Effector memory CD8-positive, alpha-beta T cell (primary cell): ENCODE data around the gene FSIP1.
"Not testable (repeated sequence)": the region's sequence is repeated elsewhere in the genome, so short reads cannot be mapped to it uniquely, and the experiment has no call there.

Source experiments
- ATAC-seq: fragments of 150-1000 bp; cut with Tn5 transposase; replicated peaks from 2 replicates; pipeline ENCODE4 v1.10.0; 2021; ENCODE audit warnings: mild to moderate bottlenecking, moderate library complexity
- DNase-seq, 3 experiments: peaks; one replicate each; pipeline ENCODE4 v3.0.0; 2021
- H3K27ac Mint-ChIP-seq, 2 donors: one replicate each; pipeline ENCODE4 v1.8.0; 2022; ENCODE audit warnings: mild to moderate bottlenecking in 2 of 2, mixed read lengths in 2 of 2, moderate library complexity in 2 of 2
- H3K27me3 Mint-ChIP-seq, 2 donors: one replicate each; pipeline ENCODE4 v1.8.0; 2022; ENCODE audit warnings: mixed read lengths in 2 of 2
- H3K36me3 Mint-ChIP-seq: one replicate; pipeline ENCODE4 v1.8.0; 2022; ENCODE audit warnings: mild to moderate bottlenecking, moderate library complexity, mixed read lengths; ENCODE audit not compliant: insufficient read depth
- H3K4me1 Mint-ChIP-seq, 2 donors: one replicate each; pipeline ENCODE4 v1.8.0; 2022; ENCODE audit warnings: low read depth in 2 of 2, mixed read lengths in 2 of 2
- H3K4me3 Mint-ChIP-seq, 2 donors: one replicate each; pipeline ENCODE4 v1.8.0; 2022; ENCODE audit warnings: mild to moderate bottlenecking in 2 of 2, mixed read lengths in 2 of 2, moderate library complexity in 2 of 2
- H3K9me3 Mint-ChIP-seq, 2 donors: one replicate each; pipeline ENCODE4 v1.8.0; 2022; ENCODE audit warnings: mixed read lengths in 2 of 2
- total RNA-seq, 9 experiments: gene quantifications; one replicate each; lab custom pipeline; 2026; lab: John Stamatoyannopoulos, UW

FSIP1 gene
- total RNA-seq, result 0.55 to 2.6 (median 1.2) reads per million in 9 experiments

DNA sequence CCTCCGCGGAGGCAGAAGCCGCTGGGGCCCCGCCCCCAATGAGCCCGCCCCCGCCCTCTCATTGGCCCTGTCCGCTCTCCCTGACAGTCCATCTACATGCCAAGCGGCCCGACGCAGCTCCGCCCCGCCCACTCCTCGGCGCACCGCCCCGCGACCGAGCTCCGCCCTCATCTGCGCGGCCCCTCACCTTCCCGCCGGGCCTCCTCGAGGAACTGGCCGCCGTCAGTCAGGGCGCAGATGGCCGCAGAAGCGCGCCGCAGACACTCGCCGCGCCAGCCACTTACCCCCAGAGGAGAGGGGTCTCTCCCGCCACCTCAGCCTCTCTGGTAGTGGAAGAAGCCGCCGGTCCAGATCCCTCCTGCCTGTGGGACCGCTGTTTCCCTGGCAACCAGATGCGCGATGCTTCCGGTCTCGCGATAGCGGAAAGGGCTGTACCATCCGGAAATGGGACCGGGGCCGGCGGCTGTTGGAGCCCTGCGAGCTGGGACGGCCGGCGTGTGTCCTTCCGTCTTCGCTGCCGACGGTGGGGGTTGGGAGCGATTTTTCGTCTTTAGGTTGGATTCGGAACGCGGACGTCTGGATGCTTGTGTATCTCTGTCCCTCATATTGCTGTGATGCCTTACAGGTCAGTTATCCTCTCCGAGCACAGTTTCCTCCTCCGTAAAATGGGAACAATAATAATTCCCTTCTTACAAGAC, at the start of gene FSIP1:
TSS of gene FSIP1 (minus strand) at position 401 of the 698 bp plus-strand sequence. CDS start 6,317 bp downstream, outside the sequence.
- peak within 1 kb of the TSS; percentile 80 to 96 for H3K27ac Mint-ChIP-seq
- ATAC-seq, result peak; percentile 97
- no peaks in the 10 kb centered on the region for H3K9me3 Mint-ChIP-seq
- H3K4me3 Mint-ChIP-seq, result peak within 1 kb of the TSS; percentile 83 to 97
- peaks cover 11% of the 10 kb centered on the region for H3K36me3 Mint-ChIP-seq
- DNase-seq, result peak; percentile 93 to 98 (median 96)
- peaks cover 0 to 2% of the 10 kb centered on the region in 2 donors for H3K27me3 Mint-ChIP-seq
- H3K4me1 Mint-ChIP-seq, result peaks cover 18 to 34% of the 10 kb centered on the region in 2 donors

DNA sequence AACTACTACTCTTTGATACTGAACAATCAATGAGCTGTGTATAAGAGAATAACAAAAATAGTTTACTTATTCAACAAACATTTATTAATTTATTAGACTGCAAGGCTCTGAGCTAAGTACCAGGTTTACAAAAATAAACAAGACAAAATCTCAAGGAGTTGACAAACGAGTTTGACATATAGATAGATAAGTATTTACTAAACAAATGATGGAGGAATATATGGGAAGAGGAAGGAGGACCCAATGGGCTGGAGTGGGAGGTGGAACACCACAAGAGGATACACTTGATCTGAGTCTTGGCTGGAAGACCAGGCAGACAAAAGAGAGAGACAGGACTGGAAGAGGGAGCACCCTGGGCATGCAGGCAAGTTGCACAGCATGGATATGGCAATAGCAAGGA, 47.5 kb upstream of the FSIP1 start:
- H3K27me3 Mint-ChIP-seq, result peaks cover 45 to 59% of the 10 kb centered on the region in 2 donors
- ATAC-seq, result no peak
- H3K4me3 Mint-ChIP-seq, result no peak overlapping the region
- no peaks in the 10 kb centered on the region for H3K9me3 Mint-ChIP-seq
- no peak for DNase-seq
- no peak overlapping the region for H3K27ac Mint-ChIP-seq
- H3K4me1 Mint-ChIP-seq, result no peaks in the 10 kb centered on the region
- H3K36me3 Mint-ChIP-seq, result no peaks in the 10 kb centered on the region

DNA sequence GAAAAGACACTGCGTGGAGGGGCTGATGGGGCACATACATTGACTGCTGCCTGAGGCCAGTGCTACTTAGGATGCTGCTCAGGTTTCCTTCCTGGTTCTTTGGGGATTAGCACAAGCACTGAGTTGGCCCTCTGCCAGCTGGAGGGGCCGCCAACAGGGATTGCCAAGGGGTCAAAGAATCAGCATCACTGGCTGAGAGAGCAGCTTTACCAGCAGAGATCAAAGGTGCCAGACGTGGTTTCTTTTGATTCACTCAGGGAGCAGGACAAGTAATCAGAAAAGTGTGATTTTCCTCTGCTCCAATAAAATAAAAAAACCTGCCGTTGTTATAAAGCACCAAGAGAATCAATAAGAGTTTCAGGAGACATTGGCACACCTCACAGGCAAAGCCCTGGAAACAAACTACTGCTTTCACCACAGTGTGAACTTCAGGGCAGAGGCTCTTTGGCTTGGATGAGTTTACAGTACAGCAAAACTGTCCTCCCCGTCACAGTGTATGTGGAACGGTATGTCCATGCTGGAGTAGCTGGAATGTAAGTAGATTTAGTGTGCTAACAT, 45.8 kb upstream of the FSIP1 start:
- H3K27ac Mint-ChIP-seq, result no peak overlapping the region
- H3K4me1 Mint-ChIP-seq, result no peaks in the 10 kb centered on the region
- no peak overlapping the region for H3K4me3 Mint-ChIP-seq
- no peaks in the 10 kb centered on the region for H3K9me3 Mint-ChIP-seq
- no peak for DNase-seq
- ATAC-seq, result no peak
- H3K27me3 Mint-ChIP-seq, result peaks cover 30 to 45% of the 10 kb centered on the region in 2 donors
- no peaks in the 10 kb centered on the region for H3K36me3 Mint-ChIP-seq

DNA sequence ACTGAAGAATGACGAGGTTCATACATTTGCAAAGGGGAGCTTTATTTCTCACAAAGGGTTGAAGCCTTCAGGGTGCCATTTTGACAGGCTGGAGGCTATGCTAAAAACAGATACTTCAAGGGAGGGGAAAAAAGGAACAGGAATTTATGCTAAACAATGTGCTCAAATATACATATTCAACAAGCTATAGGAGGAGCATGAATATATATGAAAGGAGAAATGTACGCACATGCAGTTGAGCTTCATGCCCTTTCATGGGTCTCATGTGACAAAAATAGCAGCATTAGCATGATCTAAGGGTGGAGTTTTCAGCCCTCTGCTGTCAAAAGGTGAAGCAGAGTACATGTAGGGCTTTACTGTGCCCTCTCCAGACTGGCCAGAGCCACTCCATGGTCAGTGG, 44.3 kb upstream of the FSIP1 start:
- H3K36me3 Mint-ChIP-seq, result no peaks in the 10 kb centered on the region
- ATAC-seq (no peak), DNase-seq (no peak)
- H3K4me3 Mint-ChIP-seq, result no peak overlapping the region
- H3K9me3 Mint-ChIP-seq, result no peaks in the 10 kb centered on the region
- H3K27me3 Mint-ChIP-seq, result peaks cover 20 to 30% of the 10 kb centered on the region in 2 donors
- H3K27ac Mint-ChIP-seq, result no peak overlapping the region
- no peaks in the 10 kb centered on the region for H3K4me1 Mint-ChIP-seq

DNA sequence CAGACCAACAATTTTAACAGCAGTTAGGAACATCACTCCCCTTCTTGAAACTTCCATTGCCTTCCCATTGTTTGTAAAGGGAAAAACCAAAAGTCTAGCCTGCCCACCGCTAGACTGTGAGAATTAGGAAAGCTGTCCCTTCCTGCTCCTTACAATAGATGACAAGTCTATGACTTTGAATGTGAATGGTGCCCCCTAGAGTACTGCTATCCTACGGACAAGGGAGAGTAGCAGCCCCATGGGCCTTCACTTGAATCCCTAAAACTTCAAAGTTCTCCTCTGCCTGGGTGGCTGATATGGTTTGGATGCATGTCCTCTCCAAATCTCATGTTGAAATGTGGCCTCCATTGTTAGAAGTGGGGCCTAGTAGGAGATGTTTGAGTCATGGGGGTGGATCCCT, 41.0 kb upstream of the FSIP1 start:
- H3K4me1 Mint-ChIP-seq, result no peaks in the 10 kb centered on the region
- H3K36me3 Mint-ChIP-seq, result no peaks in the 10 kb centered on the region
- H3K27ac Mint-ChIP-seq, result no peak overlapping the region
- peaks cover 20% of the 10 kb centered on the region in 2 donors for H3K27me3 Mint-ChIP-seq
- DNase-seq (no peak), ATAC-seq (no peak)
- no peak overlapping the region for H3K4me3 Mint-ChIP-seq
- H3K9me3 Mint-ChIP-seq, result no peaks in the 10 kb centered on the region

DNA sequence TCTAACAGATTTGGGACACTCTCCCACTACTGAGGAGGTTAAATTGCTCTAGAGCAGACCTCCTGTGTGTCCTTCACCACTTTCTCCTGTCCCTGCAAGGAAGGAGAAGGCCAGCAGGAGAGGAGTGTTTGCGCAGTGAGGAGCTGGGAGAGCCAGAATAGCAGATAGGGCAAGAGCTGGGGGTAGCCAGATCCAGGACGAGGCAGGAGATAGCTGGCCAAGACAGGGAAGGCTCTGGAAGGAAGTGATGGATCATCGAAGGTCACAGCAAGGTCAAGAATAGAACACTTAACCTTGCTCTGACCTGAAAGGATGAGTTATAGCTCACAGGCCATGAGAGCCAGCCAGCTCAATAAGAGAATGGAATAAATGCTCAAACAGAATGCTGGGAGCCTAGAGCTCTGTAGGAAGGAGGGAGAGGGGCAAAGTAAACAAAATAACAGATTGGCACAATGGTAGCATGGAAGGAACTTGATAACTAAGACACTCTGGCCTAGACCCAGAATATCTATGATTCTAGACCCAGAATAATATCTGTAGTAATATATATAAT, 37.5 kb upstream of the FSIP1 start:
- ATAC-seq (no peak), DNase-seq (no peak)
- no peaks in the 10 kb centered on the region for H3K4me1 Mint-ChIP-seq
- no peak overlapping the region for H3K4me3 Mint-ChIP-seq
- no peaks in the 10 kb centered on the region for H3K9me3 Mint-ChIP-seq
- peaks cover 5 to 8% of the 10 kb centered on the region in 2 donors for H3K27me3 Mint-ChIP-seq
- no peaks in the 10 kb centered on the region for H3K36me3 Mint-ChIP-seq
- no peak overlapping the region for H3K27ac Mint-ChIP-seq

DNA sequence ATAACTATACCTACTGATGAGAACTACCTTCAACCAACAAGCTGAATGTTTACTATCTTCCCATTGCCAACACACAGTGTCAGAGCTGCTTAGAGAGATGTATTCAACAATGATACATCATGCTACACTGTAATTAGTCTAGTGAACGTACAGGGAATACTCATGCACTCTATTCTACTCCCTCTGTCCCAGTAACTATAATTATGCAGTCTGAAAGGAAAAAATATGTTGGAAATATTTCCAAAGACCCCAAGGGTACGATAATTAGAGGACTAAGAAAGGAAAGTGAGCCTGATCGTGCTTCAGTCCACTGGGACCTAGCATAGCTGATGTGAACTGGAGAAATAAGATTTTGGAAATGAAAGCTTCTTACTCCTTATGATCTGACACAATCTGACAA, 36.9 kb upstream of the FSIP1 start:
- Mint-ChIP-seq H3K36me3 (no peaks in the 10 kb centered on the region), H3K27me3 (peaks cover 5 to 8% of the 10 kb centered on the region in 2 donors), H3K4me3 (no peak overlapping the region), H3K27ac (no peak overlapping the region), H3K9me3 (no peaks in the 10 kb centered on the region), H3K4me1 (no peaks in the 10 kb centered on the region)
- ATAC-seq (no peak), DNase-seq (no peak)

DNA sequence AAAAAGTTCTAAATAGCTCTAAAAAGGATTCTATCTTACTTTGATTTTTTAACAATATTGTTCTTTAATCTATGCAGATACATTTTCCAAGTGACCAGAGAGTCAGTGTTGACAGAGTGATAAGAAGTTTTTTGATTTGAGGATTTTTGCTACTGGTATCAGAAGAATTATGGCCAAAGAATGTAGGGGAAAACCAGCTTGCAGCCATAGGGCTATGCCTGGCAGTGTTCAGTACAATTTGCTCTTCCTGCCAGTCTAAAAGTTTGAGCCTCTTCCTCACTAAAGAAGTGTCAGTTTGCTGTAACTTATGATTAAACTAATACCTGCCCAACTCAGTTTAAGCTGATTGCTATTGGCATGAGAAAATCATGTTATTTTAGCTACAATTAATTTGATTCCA, 35.3 kb upstream of the FSIP1 start:
- ATAC-seq (no peak), DNase-seq (no peak)
- Mint-ChIP-seq H3K27ac (no peak overlapping the region), H3K27me3 (peaks cover 5 to 8% of the 10 kb centered on the region in 2 donors), H3K4me1 (no peaks in the 10 kb centered on the region), H3K36me3 (no peaks in the 10 kb centered on the region), H3K9me3 (no peaks in the 10 kb centered on the region), H3K4me3 (no peak overlapping the region)

DNA sequence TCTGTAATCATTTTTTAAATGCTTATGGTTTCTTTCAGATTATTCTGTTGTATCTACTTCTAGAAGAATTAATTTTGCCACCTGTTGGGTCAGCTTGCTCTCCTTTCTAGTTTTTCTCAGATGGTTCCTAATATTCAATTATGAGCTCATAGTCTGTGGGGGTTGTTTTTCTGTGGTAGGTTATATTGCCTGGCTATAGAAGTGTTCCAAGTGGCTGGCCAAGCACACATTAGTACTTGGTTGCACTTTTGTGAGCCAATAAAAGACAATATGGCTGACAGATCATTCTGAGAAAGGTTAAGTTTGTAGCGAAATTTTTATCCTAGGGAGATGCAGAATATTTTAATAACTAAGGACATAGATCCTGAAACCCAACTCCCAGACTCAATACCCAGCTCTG, 31.8 kb upstream of the FSIP1 start:
- H3K27ac Mint-ChIP-seq, result no peak overlapping the region
- H3K4me1 Mint-ChIP-seq, result no peaks in the 10 kb centered on the region
- no peak overlapping the region for H3K4me3 Mint-ChIP-seq
- DNase-seq, result no peak
- ATAC-seq, result no peak
- H3K36me3 Mint-ChIP-seq, result no peaks in the 10 kb centered on the region
- H3K9me3 Mint-ChIP-seq, result no peaks in the 10 kb centered on the region
- peaks cover 11 to 13% of the 10 kb centered on the region in 2 donors for H3K27me3 Mint-ChIP-seq

DNA sequence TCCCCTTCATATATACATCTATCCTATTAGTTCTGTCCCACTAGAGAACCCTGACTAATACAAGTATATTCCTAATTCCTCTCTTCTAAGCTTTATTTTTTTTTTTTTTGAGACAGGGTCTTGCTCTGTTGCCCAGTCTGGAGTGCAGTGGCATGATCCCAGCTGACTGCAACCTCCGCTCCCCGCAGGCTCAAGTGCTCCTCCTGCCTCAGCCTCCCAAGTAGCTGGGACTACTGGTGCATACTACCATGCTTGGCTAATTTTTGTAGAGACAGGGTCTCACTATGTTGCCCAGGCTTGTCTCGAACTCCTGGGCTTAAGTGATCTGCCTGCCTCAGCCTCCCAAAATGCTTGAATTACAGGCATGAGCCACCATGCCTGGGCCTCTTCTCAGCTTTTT, 30.0 kb upstream of the FSIP1 start:
- H3K27ac Mint-ChIP-seq, H3K4me3 Mint-ChIP-seq, DNase-seq, ATAC-seq, H3K4me1 Mint-ChIP-seq, H3K36me3 Mint-ChIP-seq, H3K9me3 Mint-ChIP-seq: not testable (repeated sequence)
- peaks cover 27 to 31% of the 10 kb centered on the region in 2 donors for H3K27me3 Mint-ChIP-seq

DNA sequence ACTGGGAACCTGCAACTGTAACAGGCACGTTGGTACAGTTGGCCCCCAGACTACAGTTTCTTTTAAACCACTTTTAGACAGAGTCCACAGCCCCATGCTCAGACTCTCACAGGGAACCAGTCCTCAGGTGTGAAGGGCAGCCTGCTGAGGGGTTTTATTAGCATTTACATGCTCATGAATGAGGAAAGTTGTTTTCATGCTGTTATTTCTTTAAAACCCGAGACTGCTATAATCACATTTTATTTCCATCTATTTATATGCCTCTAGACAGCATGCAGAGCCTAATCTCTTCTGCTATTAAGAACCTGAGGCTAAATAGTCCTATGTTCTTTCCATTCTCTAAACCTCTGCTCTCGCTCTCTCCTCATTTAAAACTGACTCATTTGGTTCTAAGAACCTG, 26.3 kb upstream of the FSIP1 start:
- Mint-ChIP-seq H3K27ac (no peak overlapping the region), H3K4me1 (no peaks in the 10 kb centered on the region), H3K4me3 (no peak overlapping the region), H3K27me3 (peaks cover 26 to 27% of the 10 kb centered on the region in 2 donors), H3K36me3 (no peaks in the 10 kb centered on the region), H3K9me3 (no peaks in the 10 kb centered on the region)
- ATAC-seq (no peak), DNase-seq (no peak)

DNA sequence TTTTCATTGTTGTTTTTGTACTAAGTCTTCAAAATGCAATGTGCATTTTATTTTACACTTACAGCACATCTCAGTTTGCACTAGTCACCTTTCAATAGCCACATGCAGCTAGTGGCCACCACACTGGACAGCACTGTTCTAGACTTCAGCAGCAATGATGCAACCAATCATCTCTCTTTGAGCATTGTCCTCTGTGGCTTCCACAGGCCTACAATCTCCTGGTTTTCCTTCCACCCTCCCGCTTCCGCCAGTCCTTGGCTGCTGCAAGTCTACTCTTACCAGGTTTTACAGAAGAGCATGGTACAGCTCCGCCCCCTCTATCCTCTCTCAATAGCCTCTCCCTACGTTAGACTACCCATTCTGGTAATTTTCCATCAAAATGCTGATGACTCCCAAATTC, 25.1 kb upstream of the FSIP1 start:
- Mint-ChIP-seq H3K36me3 (no peaks in the 10 kb centered on the region), H3K27me3 (peaks cover 33 to 36% of the 10 kb centered on the region in 2 donors), H3K9me3 (no peaks in the 10 kb centered on the region), H3K27ac (no peak overlapping the region), H3K4me3 (no peak overlapping the region), H3K4me1 (no peaks in the 10 kb centered on the region)
- no peak for ATAC-seq
- DNase-seq, result no peak

DNA sequence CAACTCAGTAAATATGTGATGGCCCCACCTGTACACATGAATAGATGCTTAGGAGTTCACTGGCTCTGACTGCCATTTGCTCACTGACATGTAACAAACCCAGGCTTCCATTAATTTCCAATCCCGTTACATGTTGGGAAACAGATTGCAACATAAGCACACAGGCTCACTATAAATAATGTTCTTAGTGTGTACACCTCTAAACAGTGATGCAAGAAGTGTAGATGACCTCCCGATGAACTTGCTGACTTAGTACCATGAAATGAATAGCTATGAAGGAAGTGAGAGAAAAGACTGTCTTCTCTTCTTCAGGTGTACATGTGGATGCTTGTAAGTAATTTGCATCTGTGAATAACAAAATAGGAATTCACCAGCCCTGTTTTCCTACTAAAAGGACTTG, 21.4 kb upstream of the FSIP1 start:
- DNase-seq (no peak), ATAC-seq (no peak)
- peaks cover 55 to 59% of the 10 kb centered on the region in 2 donors for H3K27me3 Mint-ChIP-seq
- no peak overlapping the region for H3K27ac Mint-ChIP-seq
- H3K36me3 Mint-ChIP-seq, result peaks cover 2% of the 10 kb centered on the region
- H3K9me3 Mint-ChIP-seq, result no peaks in the 10 kb centered on the region
- no peak overlapping the region for H3K4me3 Mint-ChIP-seq
- H3K4me1 Mint-ChIP-seq, result no peaks in the 10 kb centered on the region

DNA sequence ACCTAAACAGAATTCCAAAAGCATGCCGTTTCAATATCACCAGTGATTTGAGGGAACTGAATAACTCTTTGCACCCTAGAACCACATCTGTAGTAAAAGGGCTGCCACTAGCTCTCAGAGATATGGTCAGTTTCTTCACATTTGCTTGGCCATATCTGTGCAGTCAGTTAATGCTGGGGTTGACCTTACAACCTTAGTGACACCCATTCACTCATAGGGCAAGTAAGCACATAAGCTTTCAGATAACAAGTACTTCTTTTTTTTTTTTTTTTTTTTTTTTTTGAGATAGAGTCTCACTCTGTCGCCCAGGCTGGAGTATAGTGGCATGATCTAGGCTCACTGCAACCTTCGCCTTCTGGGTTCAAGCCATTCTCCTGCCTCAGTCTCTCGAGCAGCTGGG, 20.4 kb upstream of the FSIP1 start:
- no peaks in the 10 kb centered on the region for H3K9me3 Mint-ChIP-seq
- no peak for ATAC-seq
- H3K4me3 Mint-ChIP-seq, result no peak overlapping the region
- peaks cover 48 to 59% of the 10 kb centered on the region in 2 donors for H3K27me3 Mint-ChIP-seq
- H3K36me3 Mint-ChIP-seq, result peaks cover 2% of the 10 kb centered on the region
- H3K27ac Mint-ChIP-seq, result no peak overlapping the region
- H3K4me1 Mint-ChIP-seq, result no peaks in the 10 kb centered on the region
- DNase-seq, result no peak
